Frontal cortex (tissue), 4 donors: ENCODE measurements around the gene SEMA4A. TPM values are rescaled to one million over a fixed set of nuclear protein-coding genes. Genes with fewer than 3 reads are reported as not detected.
"Not testable (repeated sequence)": the region's sequence is repeated elsewhere in the genome, so short reads cannot be mapped to it uniquely, and the experiment has no call there.

Experiments used
- DNase-seq, 2 donors: peaks; one replicate each; pipeline ENCODE4 v3.0.0; 2012; ENCODE audit warnings: low spot score in 2 of 2
- FAIRE-seq: peaks from 2 replicates; lab custom pipeline; 2012; peaks lifted over from hg19 to GRCh38; lab: Jason Lieb, UNC
- total RNA-seq: library from RNA; depleted of rRNA; stranded (reverse); fragments of >200 nt; gene quantifications from one replicate; pipeline ENCODE4 v1.2.3, GENCODE V29; 2014
- donor health status: control.
- donor health status: control.
- donor health status: control.

The SEMA4A gene
- 22.0 TPM for total RNA-seq

GRCh38 chr1:156153362-156153761 is at the start of gene SEMA4A:
SEMA4A (plus strand) TSS chr1:156153585; CDS start chr1:156154579, 994 bp downstream.
- FAIRE-seq, result no peak

GRCh38 chr1:156104065-156104810 is 49.1 kb upstream of the SEMA4A start:
- DNase-seq, result peak in 1 of 2 donors; percentile 62
- no peak for FAIRE-seq

More at GRCh38 chr1:156153362-156153761, at the start of gene SEMA4A:
- DNase-seq, result no peak

- FAIRE-seq (no peak), DNase-seq (no peak)
Observed at GRCh38 chr1:156104861-156105832, 48.2 kb upstream of the SEMA4A start.

- DNase-seq (no peak), FAIRE-seq (no peak)
Observed at GRCh38 chr1:156106624-156107488, 46.5 kb upstream of the SEMA4A start.

GRCh38 chr1:156108057-156108456 is 45.3 kb upstream of the SEMA4A start:
- FAIRE-seq, result no peak
- no peak for DNase-seq

GRCh38 chr1:156108664-156109241 is 44.6 kb upstream of the SEMA4A start:
- DNase-seq, result no peak
- FAIRE-seq, result no peak

- no peak for FAIRE-seq
Observed at GRCh38 chr1:156110252-156110651, 43.1 kb upstream of the SEMA4A start.

GRCh38 chr1:156111355-156111962 is 41.9 kb upstream of the SEMA4A start:
- no peak for DNase-seq
- FAIRE-seq, result no peak

More at GRCh38 chr1:156110252-156110651, 43.1 kb upstream of the SEMA4A start:
- DNase-seq, result no peak

GRCh38 chr1:156112276-156113137 is 40.9 kb upstream of the SEMA4A start:
- no peak for FAIRE-seq

GRCh38 chr1:156113282-156113950 is 40.0 kb upstream of the SEMA4A start:
- FAIRE-seq (no peak), DNase-seq (no peak)

More at GRCh38 chr1:156112276-156113137, 40.9 kb upstream of the SEMA4A start:
- DNase-seq, result no peak

- FAIRE-seq (no peak), DNase-seq (peak; percentile 85 to 92)
Observed at GRCh38 chr1:156114101-156114918, 39.1 kb upstream of the SEMA4A start, which contains the start of gene LMNA. LMNA (plus strand) TSS chr1:156114711; CDS start chr1:156114919, 208 bp downstream.

- no peak for FAIRE-seq
- peak in 1 of 2 donors; percentile 62 for DNase-seq
Observed at GRCh38 chr1:156114919-156115513, 38.4 kb upstream of the SEMA4A start.

GRCh38 chr1:156115514-156116374 is 37.6 kb upstream of the SEMA4A start:
- DNase-seq, result peak in 1 of 2 donors; percentile 62
- no peak for FAIRE-seq

- DNase-seq, FAIRE-seq: not testable (repeated sequence)
Observed at GRCh38 chr1:156116731-156117130, 36.7 kb upstream of the SEMA4A start.
